ENCODE results near the gene CFAP97D1.

Gene CFAP97D1

DNA sequence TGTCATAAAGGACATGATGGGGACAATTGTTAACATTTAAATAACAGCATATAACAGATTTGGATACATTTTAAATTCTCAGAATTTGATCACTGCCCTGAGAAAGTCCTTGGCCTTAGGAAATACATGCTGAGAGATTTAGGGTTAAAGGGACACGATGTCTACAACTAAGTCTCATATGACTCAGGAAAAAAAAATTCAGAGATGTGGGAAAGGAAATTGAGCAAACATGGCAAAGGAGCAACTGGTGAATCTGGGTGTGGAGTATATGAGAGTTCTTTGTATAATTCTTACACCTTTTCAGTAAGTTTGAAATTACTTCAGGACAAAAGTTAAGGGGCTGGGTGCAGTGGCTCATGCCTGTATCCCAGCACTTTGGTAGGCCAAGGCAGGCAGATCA is 34.5 kb downstream of the CFAP97D1 start:
- DNase-seq (ENCODE audit: low spot score): peak; percentile 51
- ChIA-PET CTCF (interaction anchor here (0.6 to 1.0 kb wide), 3 partner anchors 9 to 32 kb away, joined by 3 to 6 read pairs (median 4); partner anchors contain the start of gene CD300LG), POLR2A (ENCODE audit: low non-redundant PET) (no interaction called here)
- TF ChIP-seq, protein P1, sequence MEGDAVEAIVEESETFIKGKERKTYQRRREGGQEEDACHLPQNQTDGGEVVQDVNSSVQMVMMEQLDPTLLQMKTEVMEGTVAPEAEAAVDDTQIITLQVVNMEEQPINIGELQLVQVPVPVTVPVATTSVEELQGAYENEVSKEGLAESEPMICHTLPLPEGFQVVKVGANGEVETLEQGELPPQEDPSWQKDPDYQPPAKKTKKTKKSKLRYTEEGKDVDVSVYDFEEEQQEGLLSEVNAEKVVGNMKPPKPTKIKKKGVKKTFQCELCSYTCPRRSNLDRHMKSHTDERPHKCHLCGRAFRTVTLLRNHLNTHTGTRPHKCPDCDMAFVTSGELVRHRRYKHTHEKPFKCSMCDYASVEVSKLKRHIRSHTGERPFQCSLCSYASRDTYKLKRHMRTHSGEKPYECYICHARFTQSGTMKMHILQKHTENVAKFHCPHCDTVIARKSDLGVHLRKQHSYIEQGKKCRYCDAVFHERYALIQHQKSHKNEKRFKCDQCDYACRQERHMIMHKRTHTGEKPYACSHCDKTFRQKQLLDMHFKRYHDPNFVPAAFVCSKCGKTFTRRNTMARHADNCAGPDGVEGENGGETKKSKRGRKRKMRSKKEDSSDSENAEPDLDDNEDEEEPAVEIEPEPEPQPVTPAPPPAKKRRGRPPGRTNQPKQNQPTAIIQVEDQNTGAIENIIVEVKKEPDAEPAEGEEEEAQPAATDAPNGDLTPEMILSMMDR (conservative IDR thresholded peaks at IDR 0.05; ENCODE audit: low read depth): no peak
- peak overlapping the region; percentile 64 for H3K27ac ChIP-seq

DNA sequence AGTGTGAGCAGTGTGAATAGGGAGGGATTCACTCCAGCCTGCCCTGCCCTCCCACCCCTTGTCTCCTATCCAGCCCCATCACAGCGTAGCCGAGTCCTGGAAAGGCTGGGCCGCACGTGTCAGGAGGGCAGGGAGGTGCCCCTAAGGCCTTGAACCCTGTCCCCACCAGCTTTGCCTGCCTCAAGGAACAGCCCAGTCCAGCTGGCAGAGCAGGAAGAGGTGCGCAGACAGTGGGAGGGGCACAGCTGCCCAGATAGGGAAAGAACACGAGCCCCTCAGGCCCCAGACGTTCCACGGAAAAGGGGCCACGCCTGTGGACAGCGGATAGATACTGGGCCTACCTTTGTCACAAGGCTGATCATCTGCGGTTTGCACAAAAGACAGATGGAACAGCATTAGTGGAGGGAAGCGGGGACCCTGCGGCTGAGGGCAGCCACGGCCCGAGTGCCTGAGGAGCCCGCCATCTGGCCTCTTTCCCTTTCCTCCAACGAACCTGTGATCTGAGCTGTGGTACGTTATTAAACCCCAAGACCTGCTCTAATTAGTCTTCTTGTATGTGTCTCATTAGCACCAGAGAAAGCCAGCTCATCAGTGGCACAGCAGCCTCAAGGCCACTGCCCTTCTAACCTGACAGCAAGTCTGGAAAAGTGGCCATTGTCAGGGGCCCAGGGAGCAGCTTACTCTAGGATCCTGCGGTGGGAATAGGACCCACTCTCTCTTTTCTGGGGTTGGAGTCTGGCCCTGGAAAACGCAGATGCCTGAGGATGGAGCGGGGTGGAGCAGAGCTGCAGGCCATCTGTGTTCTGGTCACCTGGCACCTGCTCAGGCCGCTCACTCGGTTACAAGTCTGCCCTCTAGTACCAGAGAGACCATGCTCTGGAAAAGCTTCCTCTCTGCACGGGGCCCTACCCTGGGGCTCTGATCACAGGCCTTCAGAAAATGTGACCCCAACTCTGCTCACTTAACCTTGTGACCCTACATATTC is 36.4 kb downstream of the CFAP97D1 start:
- no peak for DNase-seq (ENCODE audit: low spot score)
- POLR2A ChIA-PET (ENCODE audit: low non-redundant PET): no interaction called here
- CTCF ChIA-PET: interaction anchor here (0.5 to 1.1 kb wide), 2 partner anchors 51 to 62 kb away, joined by 3 read pairs; no protein-coding TSS in a partner anchor
- TF ChIP-seq, protein P1 (conservative IDR thresholded peaks at IDR 0.05; ENCODE audit: low read depth): no peak
- peak overlapping the region; percentile 64 for H3K27ac ChIP-seq

DNA sequence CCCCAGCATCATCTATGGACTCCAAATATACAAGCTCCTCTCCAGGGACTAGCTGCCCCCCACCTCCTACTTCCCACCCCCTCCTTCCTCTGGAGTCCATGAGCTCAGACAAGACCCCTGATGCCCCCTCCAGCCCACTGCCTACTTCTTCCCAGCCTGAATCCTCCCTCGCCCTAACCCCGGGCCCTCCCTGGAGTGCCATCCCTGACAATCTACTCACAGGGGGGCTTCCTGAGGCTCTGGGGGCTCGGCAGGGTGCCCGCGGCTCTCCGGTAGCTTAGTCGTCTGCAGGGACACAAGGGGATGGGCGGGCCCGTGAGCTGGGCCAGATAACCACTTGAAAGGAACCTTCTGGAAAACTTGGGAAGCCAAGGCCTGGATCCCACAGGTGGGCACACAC is 37.6 kb downstream of the CFAP97D1 start:
- no peak overlapping the region for H3K27ac ChIP-seq
- no peak for DNase-seq (ENCODE audit: low spot score)
- TF ChIP-seq, protein P1 (conservative IDR thresholded peaks at IDR 0.05; ENCODE audit: low read depth): no peak
- ChIA-PET CTCF (interaction anchor here (0.5 to 0.7 kb wide), 2 partner anchors 52 to 88 kb away, joined by 3 read pairs; no protein-coding TSS in a partner anchor), POLR2A (ENCODE audit: low non-redundant PET) (no interaction called here)

DNA sequence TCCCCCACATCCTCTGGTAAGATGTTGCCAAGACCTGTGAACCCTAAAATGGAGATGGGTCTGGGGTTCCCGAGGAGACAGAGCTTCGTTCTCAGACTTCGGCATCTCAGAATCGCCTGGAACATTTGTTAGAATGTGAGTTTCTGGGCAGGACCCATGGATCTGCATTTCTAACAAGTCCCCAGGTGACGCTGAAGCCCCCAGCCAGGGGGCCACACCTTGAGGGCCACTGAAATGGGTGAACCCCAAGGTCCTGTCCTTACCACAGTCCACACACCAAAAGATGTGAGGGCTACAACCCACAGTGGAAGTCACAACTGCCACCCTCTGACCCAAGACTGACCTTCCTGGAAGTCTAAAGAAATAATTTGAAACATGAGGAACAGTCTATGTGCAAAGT is 38.7 kb downstream of the CFAP97D1 start:
- POLR2A ChIA-PET (ENCODE audit: low non-redundant PET): interaction anchor here (0.6 kb wide), 1 partner anchor 503 kb away, joined by 4 read pairs; no protein-coding TSS in a partner anchor

DNA sequence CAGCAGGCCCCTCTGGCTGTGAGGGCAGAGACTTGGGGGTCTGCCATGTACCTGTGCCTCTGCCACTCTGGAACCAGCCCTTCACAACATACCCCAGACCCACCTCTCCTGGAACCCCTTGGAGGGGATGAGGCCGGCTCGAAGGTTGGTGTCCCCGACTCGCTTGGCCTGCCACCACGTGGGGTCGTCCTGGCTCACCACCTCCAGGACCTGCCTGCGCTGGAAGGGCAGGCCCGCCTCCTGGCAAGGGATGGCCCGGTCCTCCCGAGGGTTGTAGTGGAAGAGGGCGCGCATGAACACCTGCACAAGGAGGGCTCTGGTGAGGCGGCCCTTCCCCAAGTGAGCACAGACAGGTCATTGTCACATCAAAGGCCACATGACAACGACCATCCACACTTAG is 40.5 kb downstream of the CFAP97D1 start:
- POLR2A ChIA-PET (ENCODE audit: low non-redundant PET): no interaction called here
- CTCF ChIA-PET: no interaction called here
- no peak for DNase-seq (ENCODE audit: low spot score)
- TF ChIP-seq, protein P1 (conservative IDR thresholded peaks at IDR 0.05; ENCODE audit: low read depth): no peak
- no peak overlapping the region for H3K27ac ChIP-seq

More for the DNA sequence above, 38.7 kb downstream of the CFAP97D1 start:
- TF ChIP-seq, protein P1 (conservative IDR thresholded peaks at IDR 0.05; ENCODE audit: low read depth): no peak
- CTCF ChIA-PET: interaction anchor here (0.6 kb wide), 1 partner anchor 86 kb away, joined by 4 read pairs; no protein-coding TSS in a partner anchor
- H3K27ac ChIP-seq: no peak overlapping the region
- no peak for DNase-seq (ENCODE audit: low spot score)

DNA sequence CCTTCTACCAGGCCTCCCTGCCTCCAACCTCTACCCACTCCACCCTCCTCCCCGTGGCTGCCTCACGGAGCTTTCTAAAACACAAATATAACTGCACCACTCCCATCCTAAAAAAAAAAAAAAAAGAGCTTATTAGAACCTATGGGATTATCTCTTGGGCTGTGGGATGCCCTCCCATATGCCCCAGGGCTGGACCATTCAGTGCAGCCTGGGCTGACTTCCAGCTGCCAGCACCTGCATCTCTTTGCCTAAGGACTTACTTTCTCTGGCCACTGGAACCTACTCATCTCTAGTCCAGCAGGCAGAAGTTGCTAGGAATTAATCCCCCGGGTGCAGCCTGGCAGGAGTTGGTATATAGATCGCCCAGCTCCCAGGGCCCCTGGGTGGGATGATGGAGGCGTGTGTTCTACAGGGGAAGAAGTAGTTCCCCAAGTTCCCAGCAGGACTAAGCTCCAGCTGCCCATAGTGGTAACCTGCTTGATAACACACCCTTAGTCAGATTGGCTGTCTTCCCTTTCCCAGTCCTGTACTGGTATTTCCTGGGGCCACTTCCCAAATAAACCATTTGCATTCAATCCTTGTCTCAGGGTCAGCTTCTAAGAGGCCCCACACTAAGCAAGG is 42.4 kb downstream of the CFAP97D1 start:
- TF ChIP-seq, protein P1 (conservative IDR thresholded peaks at IDR 0.05; ENCODE audit: low read depth): no peak
- ChIA-PET CTCF (interaction anchor here (0.5 to 0.8 kb wide), 3 partner anchors 9 to 620 kb away, joined by 3 to 6 read pairs (median 4); no protein-coding TSS in a partner anchor), POLR2A (ENCODE audit: low non-redundant PET) (no interaction called here)
- no peak for DNase-seq (ENCODE audit: low spot score)
- peak overlapping the region; percentile 27 for H3K27ac ChIP-seq
